ENCODE measurements around the gene FYCO1.

Gene FYCO1

GRCh38 chr3:45955706-45956105 is 39.9 kb downstream of the FYCO1 start:
- Histone ChIP-seq H3K4me3 (ENCODE audit: low read length, poor library complexity, severe bottlenecking) (no peak overlapping the region), H3K9me3 (ENCODE audit: insufficient read depth, low read depth, low read length) (no peaks in the 10 kb centered on the region), H3K36me3 (ENCODE audit: insufficient read depth, low read length) (peaks cover 95% of the 10 kb centered on the region), H3K9ac (ENCODE audit: low read depth, low read length, poor library complexity, severe bottlenecking) (no peak overlapping the region), H2AFZ (ENCODE audit: low read length) (no peak overlapping the region), H3K4me2 (ENCODE audit: low read depth, low read length, poor library complexity, severe bottlenecking) (no peak overlapping the region), H3K4me1 (ENCODE audit: insufficient read depth, low read length, poor library complexity, severe bottlenecking) (peaks cover 3% of the 10 kb centered on the region), H4K20me1 (ENCODE audit: insufficient read depth, low read length, poor library complexity, severe bottlenecking) (no peaks in the 10 kb centered on the region), H3K79me2 (ENCODE audit: insufficient read depth, low read length) (no peaks in the 10 kb centered on the region), H3K27me3 (ENCODE audit: insufficient read depth, low read length, poor library complexity, severe bottlenecking) (no peaks in the 10 kb centered on the region), H3K9me2 (replicated peaks; ENCODE audit: low read depth, low read length) (no peaks in the 10 kb centered on the region), H3F3A (ENCODE audit: low read depth) (no peaks in the 10 kb centered on the region)
- TF ChIP-seq EZH2phosphoT487 (IDR thresholded peaks at IDR 0.05; ENCODE audit: borderline replicate concordance) (no peak), CTCF (conservative IDR thresholded peaks at IDR 0.05; ENCODE audit: low read length) (no peak)

GRCh38 chr3:45955017-45955647 is 40.5 kb downstream of the FYCO1 start:
- TF ChIP-seq CTCF (conservative IDR thresholded peaks at IDR 0.05; ENCODE audit: low read length) (no peak), EZH2phosphoT487 (IDR thresholded peaks at IDR 0.05; ENCODE audit: borderline replicate concordance) (no peak)
- Histone ChIP-seq H4K20me1 (ENCODE audit: insufficient read depth, low read length, poor library complexity, severe bottlenecking) (no peaks in the 10 kb centered on the region), H3K4me2 (ENCODE audit: low read depth, low read length, poor library complexity, severe bottlenecking) (no peak overlapping the region), H3K9me2 (replicated peaks; ENCODE audit: low read depth, low read length) (no peaks in the 10 kb centered on the region), H3K79me2 (ENCODE audit: insufficient read depth, low read length) (no peaks in the 10 kb centered on the region), H3K4me1 (ENCODE audit: insufficient read depth, low read length, poor library complexity, severe bottlenecking) (peaks cover 3% of the 10 kb centered on the region), H2AFZ (ENCODE audit: low read length) (no peak overlapping the region), H3K9ac (ENCODE audit: low read depth, low read length, poor library complexity, severe bottlenecking) (no peak overlapping the region), H3K4me3 (ENCODE audit: low read length, poor library complexity, severe bottlenecking) (no peak overlapping the region), H3K9me3 (ENCODE audit: insufficient read depth, low read depth, low read length) (no peaks in the 10 kb centered on the region), H3K36me3 (ENCODE audit: insufficient read depth, low read length) (peaks cover 89% of the 10 kb centered on the region), H3K27me3 (ENCODE audit: insufficient read depth, low read length, poor library complexity, severe bottlenecking) (no peaks in the 10 kb centered on the region), H3F3A (ENCODE audit: low read depth) (no peaks in the 10 kb centered on the region)

- H3K36me3 ChIP-seq (ENCODE audit: insufficient read depth, low read length), result peaks cover 81% of the 10 kb centered on the region
- H4K20me1 ChIP-seq (ENCODE audit: insufficient read depth, low read length, poor library complexity, severe bottlenecking), result no peaks in the 10 kb centered on the region
These were observed 41.3 kb downstream of the FYCO1 start for GRCh38 chr3:45954306-45954705.

More at GRCh38 chr3:45954306-45954705, 41.3 kb downstream of the FYCO1 start:
- Histone ChIP-seq H3K9ac (ENCODE audit: low read depth, low read length, poor library complexity, severe bottlenecking) (no peak overlapping the region), H3K4me2 (ENCODE audit: low read depth, low read length, poor library complexity, severe bottlenecking) (no peak overlapping the region), H3K27me3 (ENCODE audit: insufficient read depth, low read length, poor library complexity, severe bottlenecking) (no peaks in the 10 kb centered on the region), H3K79me2 (ENCODE audit: insufficient read depth, low read length) (no peaks in the 10 kb centered on the region), H2AFZ (ENCODE audit: low read length) (no peak overlapping the region), H3F3A (ENCODE audit: low read depth) (no peaks in the 10 kb centered on the region), H3K9me3 (ENCODE audit: insufficient read depth, low read depth, low read length) (no peaks in the 10 kb centered on the region), H3K9me2 (replicated peaks; ENCODE audit: low read depth, low read length) (no peaks in the 10 kb centered on the region), H3K4me1 (ENCODE audit: insufficient read depth, low read length, poor library complexity, severe bottlenecking) (peaks cover 3% of the 10 kb centered on the region), H3K4me3 (ENCODE audit: low read length, poor library complexity, severe bottlenecking) (no peak overlapping the region)
- no peak for TF ChIP-seq EZH2phosphoT487 (IDR thresholded peaks at IDR 0.05; ENCODE audit: borderline replicate concordance)
- no peak for TF ChIP-seq CTCF (conservative IDR thresholded peaks at IDR 0.05; ENCODE audit: low read length)
